Mammary epithelial cell (primary cell): ENCODE measurements around the gene OR2A5.

ENCODE experiments used
- EZH2 ChIP-seq: IDR thresholded peaks from 2 replicates; pipeline ENCODE4 v1.6.1; 2012; ENCODE audit warnings: low read length, inconsistent platforms, borderline replicate concordance
- TF ChIP-seq, protein P1 (sequence below), 2 donors: IDR thresholded peaks in 1 of 2; conservative IDR thresholded peaks in 1 of 2; 2 replicates each; pipeline ENCODE4 v1.5.1; 2011 to 2012; ENCODE audit warnings: inconsistent platforms in 2 of 2, low read length in 2 of 2, mild to moderate bottlenecking in 2 of 2, control low read depth in 1 of 2, low read depth in 1 of 2; ENCODE audit not compliant: insufficient read depth in 1 of 2; ENCODE audit errors: extremely low read depth in 1 of 2

DNA sequence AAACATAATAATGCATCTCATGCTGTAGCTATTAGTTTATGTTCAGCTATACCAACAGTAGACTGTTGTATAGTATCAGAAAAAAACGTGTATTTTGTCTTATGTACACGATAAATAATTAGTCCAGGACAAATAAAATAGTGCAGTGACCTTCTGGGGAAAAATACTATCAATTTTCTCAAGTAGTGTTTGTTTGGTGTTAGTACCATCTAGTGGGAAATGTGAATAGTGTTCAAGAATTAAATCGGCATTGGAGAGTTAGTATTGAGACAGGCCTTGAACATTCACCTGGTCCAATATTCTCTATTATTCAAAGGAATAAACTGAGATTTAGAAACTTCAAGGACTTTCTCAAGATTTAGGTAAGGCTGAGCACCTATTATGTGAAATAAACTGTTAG, 21.7 kb upstream of the OR2A5 start:
- TF ChIP-seq, protein P1, sequence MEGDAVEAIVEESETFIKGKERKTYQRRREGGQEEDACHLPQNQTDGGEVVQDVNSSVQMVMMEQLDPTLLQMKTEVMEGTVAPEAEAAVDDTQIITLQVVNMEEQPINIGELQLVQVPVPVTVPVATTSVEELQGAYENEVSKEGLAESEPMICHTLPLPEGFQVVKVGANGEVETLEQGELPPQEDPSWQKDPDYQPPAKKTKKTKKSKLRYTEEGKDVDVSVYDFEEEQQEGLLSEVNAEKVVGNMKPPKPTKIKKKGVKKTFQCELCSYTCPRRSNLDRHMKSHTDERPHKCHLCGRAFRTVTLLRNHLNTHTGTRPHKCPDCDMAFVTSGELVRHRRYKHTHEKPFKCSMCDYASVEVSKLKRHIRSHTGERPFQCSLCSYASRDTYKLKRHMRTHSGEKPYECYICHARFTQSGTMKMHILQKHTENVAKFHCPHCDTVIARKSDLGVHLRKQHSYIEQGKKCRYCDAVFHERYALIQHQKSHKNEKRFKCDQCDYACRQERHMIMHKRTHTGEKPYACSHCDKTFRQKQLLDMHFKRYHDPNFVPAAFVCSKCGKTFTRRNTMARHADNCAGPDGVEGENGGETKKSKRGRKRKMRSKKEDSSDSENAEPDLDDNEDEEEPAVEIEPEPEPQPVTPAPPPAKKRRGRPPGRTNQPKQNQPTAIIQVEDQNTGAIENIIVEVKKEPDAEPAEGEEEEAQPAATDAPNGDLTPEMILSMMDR (conservative IDR thresholded peaks at IDR 0.05 in 1 of 2, IDR thresholded peaks at IDR 0.05 in 1 of 2; ENCODE audit: extremely low read depth in 1 of 2, insufficient read depth in 1 of 2, low read depth in 1 of 2, low read length in 2 of 2): peak in 1 of 2 donors; percentile 47
- TF ChIP-seq EZH2: no peak
